Urinary bladder (tissue), 2 donors: ENCODE data around the gene PDE5A. TPM values are rescaled to one million over a fixed set of nuclear protein-coding genes. Genes with fewer than 3 reads are reported as not detected.

Experiments used
- polyA plus RNA-seq: library from polyadenylated mRNA; stranded (reverse); fragments of 200-250 nt; gene quantifications from one replicate; pipeline ENCODE4 v1.2.3, GENCODE V29; 2013
- small RNA-seq: library from RNA; depleted of rRNA; stranded (forward); fragments of <200 nt; gene quantifications from one replicate; pipeline ENCODE3, GENCODE V24; 2014
- total RNA-seq: library from RNA; depleted of rRNA; stranded (reverse); fragments of >200 nt; gene quantifications from one replicate; pipeline ENCODE4 v1.2.3, GENCODE V29; 2014
- donor health status: healthy.

The PDE5A gene
- total and polyA plus RNA-seq, 2 donors: 22.9 to 473 TPM

Small RNAs within 50 kb of the gene (small RNA-seq; reads per million reads assigned to genes)
- not detected for gene RF00614
